Left ventricle myocardium inferior (tissue), 1 donor: ENCODE data around the gene PIGC. TPM values are rescaled to one million over a fixed set of nuclear protein-coding genes. Genes with fewer than 3 reads are reported as not detected.

Experiments used
- DNase-seq: peaks from one replicate; pipeline ENCODE4 v3.0.0-alpha.2; 2020
- H3K27ac ChIP-seq: fragments of 200-600 bp; replicated peaks from 2 replicates; pipeline ENCODE4 v1.8.0; 2021
- H3K27me3 ChIP-seq: fragments of 200-600 bp; 2 replicates; pipeline ENCODE4 v1.8.0; 2021; ENCODE audit warnings: low read depth
- H3K36me3 ChIP-seq: fragments of 200-600 bp; 2 replicates; pipeline ENCODE4 v1.8.0; 2021
- H3K4me1 ChIP-seq: fragments of 200-600 bp; 2 replicates; pipeline ENCODE4 v1.8.0; 2021
- H3K4me3 ChIP-seq: fragments of 200-600 bp; 2 replicates; pipeline ENCODE4 v1.8.0; 2021; ENCODE audit warnings: mild to moderate bottlenecking, moderate library complexity
- H3K9me3 ChIP-seq: fragments of 200-600 bp; replicated peaks from 2 replicates; pipeline ENCODE4 v1.8.0; 2021
- CTCF ChIP-seq: fragments of 200-600 bp; IDR thresholded peaks from 2 replicates; pipeline ENCODE4 v1.8.0; 2021; ENCODE audit warnings: antibody characterized with exemption, mild to moderate bottlenecking, borderline replicate concordance
- intact Hi-C: fragments of 100-400 bp; cut with micrococcal nuclease; formaldehyde crosslinking; loops from one replicate; pipeline ENCODE4 v1.11.0; 2022
- total RNA-seq: library from RNA; stranded (reverse); fragmentation: NEBNext Ultra II Directional; extraction: Animal tissue kit (Norgen Biotek cat#: 25700); gene quantifications from one replicate; pipeline ENCODE4 v1.2.1, GENCODE V29; 2021
- donor health status: DM: no; HTN: yes; CAD: no; lungs with severe emphysema.

Gene PIGC
- total RNA-seq, 1 donor from 2014 or later = 15.4 TPM

GRCh38 chr1:172414331-172414730 is 29.5 kb downstream of the PIGC start:
- TF ChIP-seq CTCF = no peak
- no peak for DNase-seq
- Histone ChIP-seq H3K9me3 (no peaks in the 10 kb centered on the region), H3K27me3 (no peaks in the 10 kb centered on the region), H3K4me1 (no peaks in the 10 kb centered on the region), H3K36me3 (no peaks in the 10 kb centered on the region), H3K27ac (no peak overlapping the region), H3K4me3 (no peak overlapping the region)
- intact Hi-C loops = no loop called here

DNA sequence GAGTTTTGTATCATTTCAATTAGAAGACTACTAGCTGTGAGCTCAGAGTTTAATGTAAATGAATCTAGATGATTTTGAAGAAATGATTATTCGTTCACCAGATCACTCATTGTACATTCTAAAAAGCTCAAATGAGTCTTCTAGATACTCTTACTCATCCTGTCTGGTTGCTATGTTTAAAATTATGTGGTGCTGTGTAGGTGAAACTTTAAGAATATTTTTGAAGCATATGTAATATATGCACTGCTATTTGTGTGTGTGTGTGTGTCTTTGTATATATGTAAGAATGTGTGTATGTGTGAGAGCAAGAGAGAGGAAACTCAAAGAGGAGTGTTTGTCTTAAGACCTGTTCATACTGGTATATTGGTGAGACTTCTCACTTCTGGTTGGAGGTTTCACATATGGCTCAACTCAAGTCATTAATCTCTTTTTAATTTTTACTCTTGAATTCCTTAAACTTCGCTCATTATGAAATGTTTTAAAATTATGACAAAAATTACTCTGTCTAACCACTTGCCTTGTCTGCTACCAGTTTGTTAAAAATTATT is 32.0 kb downstream of the PIGC start:
- no peaks in the 10 kb centered on the region for H3K4me1 ChIP-seq

DNA sequence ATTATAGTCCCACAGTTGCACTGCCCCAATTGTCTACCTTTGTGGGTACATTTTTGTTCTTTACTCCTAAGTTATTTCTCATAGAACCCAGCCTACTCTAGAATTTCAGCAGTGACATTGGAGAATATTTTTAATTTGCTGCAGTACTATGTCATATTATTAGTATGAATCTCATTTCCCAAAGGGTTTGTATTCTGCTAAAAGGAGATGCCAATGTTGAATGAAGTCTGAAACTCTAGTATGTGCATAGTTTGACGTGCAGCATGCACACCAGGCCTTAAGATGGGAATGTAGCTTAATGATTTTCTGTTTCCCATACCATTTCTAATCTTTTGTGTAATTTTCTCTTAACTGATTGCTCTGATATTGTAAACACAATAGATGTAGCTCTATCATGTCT is 33.8 kb downstream of the PIGC start:
- Histone ChIP-seq H3K27me3 (no peaks in the 10 kb centered on the region), H3K36me3 (no peaks in the 10 kb centered on the region), H3K9me3 (no peaks in the 10 kb centered on the region), H3K27ac (no peak overlapping the region), H3K4me3 (no peak overlapping the region), H3K4me1 (no peaks in the 10 kb centered on the region)
- TF ChIP-seq CTCF = no peak
- intact Hi-C loops = no loop called here
- DNase-seq = no peak

More for the DNA sequence above, 32.0 kb downstream of the PIGC start:
- Histone ChIP-seq H3K36me3 (no peaks in the 10 kb centered on the region), H3K4me3 (no peak overlapping the region), H3K27me3 (no peaks in the 10 kb centered on the region), H3K27ac (no peak overlapping the region), H3K9me3 (no peaks in the 10 kb centered on the region)
- no peak for TF ChIP-seq CTCF
- intact Hi-C loops = no loop called here
- no peak for DNase-seq

GRCh38 chr1:172408958-172409357 is 34.9 kb downstream of the PIGC start:
- H3K4me3 ChIP-seq = no peak overlapping the region
- intact Hi-C loops = loop anchor here (10.0 kb wide), 1 partner anchor 324 kb away; no protein-coding TSS in a partner anchor
- TF ChIP-seq CTCF = no peak
- no peaks in the 10 kb centered on the region for H3K36me3 ChIP-seq
- H3K27me3 ChIP-seq = no peaks in the 10 kb centered on the region
- H3K4me1 ChIP-seq = no peaks in the 10 kb centered on the region
- DNase-seq = no peak
- no peak overlapping the region for H3K27ac ChIP-seq
- no peaks in the 10 kb centered on the region for H3K9me3 ChIP-seq

DNA sequence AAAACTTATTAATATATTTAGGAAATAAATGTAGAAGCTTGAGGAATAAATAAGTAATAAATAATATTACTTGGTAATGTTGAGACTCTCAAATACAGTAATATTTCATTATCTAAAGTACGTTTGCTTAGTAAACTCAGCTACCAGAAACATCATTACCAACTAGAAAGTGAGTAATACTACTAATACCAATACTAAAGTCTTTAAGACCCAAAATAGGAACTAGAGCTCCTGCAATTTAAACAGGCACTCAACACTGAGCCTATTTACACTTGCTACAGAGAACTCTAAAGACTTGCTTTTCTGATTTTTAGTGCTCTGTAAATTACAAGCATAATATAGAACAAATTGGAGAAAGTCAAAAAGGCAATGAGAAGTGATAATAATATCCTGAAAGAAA is 36.9 kb downstream of the PIGC start:
- Histone ChIP-seq H3K9me3 (no peaks in the 10 kb centered on the region), H3K27ac (no peak overlapping the region), H3K27me3 (no peaks in the 10 kb centered on the region), H3K36me3 (no peaks in the 10 kb centered on the region), H3K4me1 (peaks cover 10% of the 10 kb centered on the region), H3K4me3 (no peak overlapping the region)
- no peak for DNase-seq
- TF ChIP-seq CTCF = no peak
- intact Hi-C loops = loop anchor here (10.0 kb wide), 1 partner anchor 322 kb away; no protein-coding TSS in a partner anchor

GRCh38 chr1:172405912-172406311 is 38.0 kb downstream of the PIGC start:
- H3K27ac ChIP-seq = no peak overlapping the region
- intact Hi-C loops = loop anchor here (10.0 kb wide), 1 partner anchor 321 kb away; no protein-coding TSS in a partner anchor
- no peaks in the 10 kb centered on the region for H3K9me3 ChIP-seq
- peaks cover 10% of the 10 kb centered on the region for H3K4me1 ChIP-seq
- no peaks in the 10 kb centered on the region for H3K36me3 ChIP-seq
- no peak for DNase-seq
- TF ChIP-seq CTCF = no peak
- H3K4me3 ChIP-seq = no peak overlapping the region
- H3K27me3 ChIP-seq = no peaks in the 10 kb centered on the region
